ENCODE results near the gene SERTAD2. TPM values are rescaled to one million over a fixed set of nuclear protein-coding genes. Genes with fewer than 3 reads are reported as not detected.

Gene SERTAD2
- total RNA-seq, 4 donors from 2014 or later, result 5.4 to 22.1 (median 13.2) TPM

- in situ Hi-C loops (cut with MboI; ENCODE audit: low pct_ligation_motif_present in 1 of 4, low pct_unique_long_range_greater_than_20kb in 1 of 4, low sequenced_read_pairs in 3 of 4) (no loop called here), intact Hi-C loops (cut with DNase I; ENCODE audit: low total_unique reads) (no loop called here)
- WGBS, 2 donors (ENCODE audit: low coverage in 1 of 2), result 14 to 43% methylated on average over 1 of the region's 1 CpG
- no peak overlapping the region for H3K4me3 ChIP-seq
- H3K27ac ChIP-seq, result no peak overlapping the region
- H3K27me3 ChIP-seq, result no peaks in the 10 kb centered on the region
- peaks cover 0 to 20% (median 0%) of the 10 kb centered on the region in 4 donors for H3K4me1 ChIP-seq
- TF ChIP-seq EP300 (IDR thresholded peaks at IDR 0.05; ENCODE audit: low read depth), result no peak
- no peak for TF ChIP-seq POLR2A (IDR thresholded peaks at IDR 0.05)
- TF ChIP-seq CTCF (IDR thresholded peaks at IDR 0.05), result no peak
- no peaks in the 10 kb centered on the region for H3K36me3 ChIP-seq
- H3K9me3 ChIP-seq, result no peaks in the 10 kb centered on the region
- no peak for DNase-seq
These were observed 31.7 kb upstream of the SERTAD2 start for GRCh38 chr2:64685430-64685829.

GRCh38 chr2:64683771-64684510 is 30.2 kb upstream of the SERTAD2 start:
- no peaks in the 10 kb centered on the region for H3K9me3 ChIP-seq
- in situ Hi-C loops (cut with MboI; ENCODE audit: low pct_ligation_motif_present in 1 of 4, low pct_unique_long_range_greater_than_20kb in 1 of 4, low sequenced_read_pairs in 3 of 4) (no loop called here), intact Hi-C loops (cut with DNase I; ENCODE audit: low total_unique reads) (no loop called here)
- DNase-seq, result no peak
- TF ChIP-seq POLR2A (IDR thresholded peaks at IDR 0.05) (no peak), POLR2AphosphoS5 (IDR thresholded peaks at IDR 0.05) (no peak), EP300 (IDR thresholded peaks at IDR 0.05; ENCODE audit: low read depth) (no peak), CTCF (IDR thresholded peaks at IDR 0.05) (no peak)
- WGBS, 2 donors (ENCODE audit: low coverage in 1 of 2), result 88 to 99% methylated on average over 9 of the region's 9 CpGs
- H3K36me3 ChIP-seq, result no peaks in the 10 kb centered on the region
- no peaks in the 10 kb centered on the region for H3K27me3 ChIP-seq
- no peak overlapping the region for H3K4me3 ChIP-seq
- H3K27ac ChIP-seq, result no peak overlapping the region
- peaks cover 0 to 25% (median 0%) of the 10 kb centered on the region in 4 donors for H3K4me1 ChIP-seq

GRCh38 chr2:64681479-64681967 is 27.8 kb upstream of the SERTAD2 start:
- H3K36me3 ChIP-seq, result no peaks in the 10 kb centered on the region
- in situ Hi-C loops (cut with MboI; ENCODE audit: low pct_ligation_motif_present in 1 of 4, low pct_unique_long_range_greater_than_20kb in 1 of 4, low sequenced_read_pairs in 3 of 4) (no loop called here), intact Hi-C loops (cut with DNase I; ENCODE audit: low total_unique reads) (loop anchor here (1.0 kb wide), 1 partner anchor 23 kb away; no protein-coding TSS in a partner anchor)
- H3K4me1 ChIP-seq, result peaks cover 0 to 33% (median 0%) of the 10 kb centered on the region in 4 donors
- TF ChIP-seq POLR2A (IDR thresholded peaks at IDR 0.05) (no peak), POLR2AphosphoS5 (IDR thresholded peaks at IDR 0.05) (no peak), CTCF (IDR thresholded peaks at IDR 0.05) (no peak), EP300 (IDR thresholded peaks at IDR 0.05; ENCODE audit: low read depth) (no peak)
- 75 to 82% methylated on average over 1 to 2 of the region's 2 CpGs for WGBS, 2 donors (ENCODE audit: low coverage in 1 of 2)
- no peak overlapping the region for H3K4me3 ChIP-seq
- no peak overlapping the region for H3K27ac ChIP-seq
- no peaks in the 10 kb centered on the region for H3K27me3 ChIP-seq
- H3K9me3 ChIP-seq, result no peaks in the 10 kb centered on the region
- DNase-seq, result no peak

- WGBS, 2 donors (ENCODE audit: low coverage in 1 of 2), result 81 to 87% methylated on average over 6 of the region's 6 CpGs
- H3K4me3 ChIP-seq, result no peak overlapping the region
- no peak for TF ChIP-seq POLR2AphosphoS5 (IDR thresholded peaks at IDR 0.05)
- TF ChIP-seq EP300 (IDR thresholded peaks at IDR 0.05; ENCODE audit: low read depth), result no peak
- TF ChIP-seq CTCF (IDR thresholded peaks at IDR 0.05), result no peak
- TF ChIP-seq POLR2A (IDR thresholded peaks at IDR 0.05), result no peak
- H3K27ac ChIP-seq, result no peak overlapping the region
- no peaks in the 10 kb centered on the region for H3K27me3 ChIP-seq
- in situ Hi-C loops (cut with MboI; ENCODE audit: low pct_ligation_motif_present in 1 of 4, low pct_unique_long_range_greater_than_20kb in 1 of 4, low sequenced_read_pairs in 3 of 4), result no loop called here
- no peaks in the 10 kb centered on the region for H3K36me3 ChIP-seq
- DNase-seq, result no peak
- intact Hi-C loops (cut with DNase I; ENCODE audit: low total_unique reads), result loop anchor here (10.0 kb wide), 1 partner anchor 45 kb away; no protein-coding TSS in a partner anchor
- H3K9me3 ChIP-seq, result no peaks in the 10 kb centered on the region
- H3K4me1 ChIP-seq, result peaks cover 0 to 21% (median 0%) of the 10 kb centered on the region in 4 donors
These were observed 26.1 kb upstream of the SERTAD2 start for GRCh38 chr2:64679673-64680425.

All from transverse colon (tissue), 4 donors.